ENCODE results near the gene SEPTIN1. TPM values are rescaled to one million over a fixed set of nuclear protein-coding genes. Genes with fewer than 3 reads are reported as not detected.

SEPTIN1 gene
- total and polyA plus RNA-seq, 3 donors from 2014 or later = 0.63 to 3.9 (median 2.4) TPM

GRCh38 chr16:30357715-30358576, 24.4 kb downstream of the SEPTIN1 start:
- no peak overlapping the region for H3K4me3 ChIP-seq
- H3K27me3 ChIP-seq = no peaks in the 10 kb centered on the region
- TF ChIP-seq POLR2A (IDR thresholded peaks at IDR 0.05) (no peak), CTCF (IDR thresholded peaks at IDR 0.05) (no peak)
- H3K36me3 ChIP-seq (ENCODE audit: low read depth, missing control alignments) = no peaks in the 10 kb centered on the region
- WGBS, 2 donors = 86 to 94% methylated on average over 20 to 35 of the region's 37 CpGs
- H3K27ac ChIP-seq = no peak overlapping the region
- H3K9me3 ChIP-seq = no peaks in the 10 kb centered on the region
- peaks cover 22% of the 10 kb centered on the region for H3K4me1 ChIP-seq
- intact Hi-C loops (cut with DNase I; ENCODE audit: low total_unique reads) = no loop called here
- DNase-seq = no peak

- Histone ChIP-seq H3K4me3 (no peak overlapping the region), H3K4me1 (peaks cover 29% of the 10 kb centered on the region), H3K27ac (no peak overlapping the region), H3K27me3 (no peaks in the 10 kb centered on the region), H3K36me3 (ENCODE audit: low read depth, missing control alignments) (no peaks in the 10 kb centered on the region), H3K9me3 (no peaks in the 10 kb centered on the region)
- no peak for DNase-seq
- WGBS, 2 donors = 69 to 79% methylated on average over 5 of the region's 5 CpGs
- TF ChIP-seq CTCF (IDR thresholded peaks at IDR 0.05) = no peak
- no peak for TF ChIP-seq POLR2A (IDR thresholded peaks at IDR 0.05)
- intact Hi-C loops (cut with DNase I; ENCODE audit: low total_unique reads) = no loop called here
Observed at GRCh38 chr16:30357085-30357714, 25.2 kb downstream of the SEPTIN1 start.

GRCh38 chr16:30356401-30357084, 25.8 kb downstream of the SEPTIN1 start:
- no peaks in the 10 kb centered on the region for H3K9me3 ChIP-seq
- peak overlapping the region in 1 of 2 donors; percentile 91 for H3K27ac ChIP-seq
- no peak for DNase-seq
- H3K27me3 ChIP-seq = no peaks in the 10 kb centered on the region
- H3K4me1 ChIP-seq = peaks cover 36% of the 10 kb centered on the region
- peak overlapping the region in 1 of 2 donors; percentile 98 for H3K4me3 ChIP-seq
- 49 to 51% methylated on average over 12 of the region's 12 CpGs for WGBS, 2 donors
- no peaks in the 10 kb centered on the region for H3K36me3 ChIP-seq (ENCODE audit: low read depth, missing control alignments)
- TF ChIP-seq POLR2A (IDR thresholded peaks at IDR 0.05) (no peak), CTCF (IDR thresholded peaks at IDR 0.05) (no peak)
- intact Hi-C loops (cut with DNase I; ENCODE audit: low total_unique reads) = no loop called here

- H3K36me3 ChIP-seq (ENCODE audit: low read depth, missing control alignments) = no peaks in the 10 kb centered on the region
- H3K9me3 ChIP-seq = no peaks in the 10 kb centered on the region
- WGBS, 2 donors = 32 to 35% methylated on average over 7 of the region's 7 CpGs
- H3K27me3 ChIP-seq = no peaks in the 10 kb centered on the region
- no peak for TF ChIP-seq POLR2A (IDR thresholded peaks at IDR 0.05)
- TF ChIP-seq CTCF (IDR thresholded peaks at IDR 0.05) = no peak
- peaks cover 37% of the 10 kb centered on the region for H3K4me1 ChIP-seq
- H3K4me3 ChIP-seq = peak overlapping the region; percentile 87 to 98
- H3K27ac ChIP-seq = peak overlapping the region; percentile 85 to 91
- DNase-seq = no peak
- intact Hi-C loops (cut with DNase I; ENCODE audit: low total_unique reads) = no loop called here
Observed at GRCh38 chr16:30355954-30356308, 26.4 kb downstream of the SEPTIN1 start.
